GM21529 (cell line): Measurements from ENCODE around the gene UBL7.
"Not testable (repeated sequence)": the region's sequence is repeated elsewhere in the genome, so short reads cannot be mapped to it uniquely, and the experiment has no call there.

ENCODE experiments used
- ATAC-seq: cut with Tn5 transposase; IDR thresholded peaks from one replicate; pipeline ENCODE4 v1.9.1; 2021; ENCODE audit not compliant: unreplicated experiment

UBL7 gene

DNA sequence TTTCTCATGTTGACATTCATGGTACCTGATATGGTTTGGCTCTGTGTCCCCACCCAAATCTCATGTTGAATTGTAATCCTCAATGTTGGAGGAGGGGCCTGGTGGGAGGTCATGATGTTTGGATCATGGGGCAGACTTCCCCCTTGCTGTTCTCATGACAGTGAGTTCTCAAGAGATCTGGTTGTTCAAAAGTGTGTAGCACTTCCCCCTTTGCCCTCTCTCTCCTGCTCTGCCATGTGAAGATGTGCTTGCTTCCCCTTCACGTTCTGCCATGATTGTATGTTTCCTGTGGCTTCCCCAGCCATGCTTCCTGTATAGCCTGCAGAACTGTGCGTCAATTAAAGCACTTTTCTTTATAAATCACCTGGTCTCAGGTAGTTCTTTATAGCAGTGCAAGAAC is 3.3 kb upstream of the UBL7 start:
- no peak for ATAC-seq

DNA sequence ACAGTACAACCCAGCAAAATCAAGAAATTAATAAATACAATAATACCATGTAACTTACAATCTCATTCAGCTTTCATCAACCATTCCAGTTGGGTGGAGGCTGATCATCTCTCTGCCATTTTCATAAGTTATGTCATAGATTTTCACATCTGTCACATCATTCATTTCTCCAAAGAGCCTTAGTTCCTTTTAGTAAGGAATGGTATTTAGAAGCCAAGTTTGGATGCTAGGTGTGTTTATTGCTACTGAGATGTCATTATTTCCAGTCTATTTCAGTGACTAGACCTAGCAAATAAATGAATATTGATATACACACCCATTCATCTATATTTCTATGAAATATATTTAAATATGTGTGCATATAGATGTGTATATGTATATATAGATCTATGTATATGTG is 2.7 kb upstream of the UBL7 start:
- ATAC-seq = no peak

DNA sequence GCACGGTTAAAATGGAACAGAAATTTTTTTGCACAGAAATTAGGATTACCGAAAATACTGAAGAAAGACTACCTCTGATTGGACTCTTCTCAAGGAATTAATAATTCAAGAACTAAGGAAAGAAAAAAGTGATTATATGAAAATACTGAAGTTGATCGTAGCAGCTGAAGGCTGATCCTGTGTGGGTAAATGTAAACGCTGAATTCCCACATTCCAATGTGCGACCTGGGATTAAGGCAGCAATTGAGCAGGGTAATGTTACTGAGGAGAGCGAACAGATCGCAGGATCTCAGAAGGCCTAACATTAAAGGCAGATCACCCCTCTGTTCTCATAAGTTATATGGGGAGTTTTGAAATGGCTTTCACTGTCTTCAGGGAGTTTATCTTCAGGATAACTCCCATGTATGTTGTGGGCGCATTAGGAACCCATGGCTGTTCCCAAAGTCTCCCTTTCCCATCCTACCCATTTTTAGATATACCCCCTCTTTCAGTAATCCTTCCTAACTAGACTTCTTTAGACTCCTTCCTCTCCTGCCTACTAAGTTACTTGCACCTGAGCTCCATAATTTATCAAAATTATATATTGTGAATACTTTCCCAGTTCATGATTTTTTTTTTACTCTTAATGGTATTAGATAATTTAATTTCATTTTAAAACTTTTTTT is 1.0 kb upstream of the UBL7 start:
- no peak for ATAC-seq

DNA sequence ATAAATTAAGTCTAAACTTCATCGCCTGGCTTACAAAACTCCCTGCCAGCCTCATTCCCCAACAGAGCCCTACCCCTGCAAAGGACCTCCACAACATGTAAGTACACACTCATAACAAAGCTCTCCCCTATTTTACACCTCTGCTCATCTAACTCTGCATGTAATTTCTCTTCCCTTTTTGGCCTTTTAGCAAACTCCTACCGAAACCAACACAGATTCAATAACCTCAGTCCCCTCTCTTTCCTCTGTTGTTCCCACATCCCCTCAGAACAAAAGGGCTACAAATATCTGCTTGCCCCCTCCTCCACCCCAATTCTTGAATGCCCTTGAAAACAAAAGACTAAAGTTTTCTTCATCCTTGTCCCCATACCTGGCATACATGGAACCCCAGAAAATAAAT is 662 bp downstream of the UBL7 start:
- no peak for ATAC-seq

DNA sequence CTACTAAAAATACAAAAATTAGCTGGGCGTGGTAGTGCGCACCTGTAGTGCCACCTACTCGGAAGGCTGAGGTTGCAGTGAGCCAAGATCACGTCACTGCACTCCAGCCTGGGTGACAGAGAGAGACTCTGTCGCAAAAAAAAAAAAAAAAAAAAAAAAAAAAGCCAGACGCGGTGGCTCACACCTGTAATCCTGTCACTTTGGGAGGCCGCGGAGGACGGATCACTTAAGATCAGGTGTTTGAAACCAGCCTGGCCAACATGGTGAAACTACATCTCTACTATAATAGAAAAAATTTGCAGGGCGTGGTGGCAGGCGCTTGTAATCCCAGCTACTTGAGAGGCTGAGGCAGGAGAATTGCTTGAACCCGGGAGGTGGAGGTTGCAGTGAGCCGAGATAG is 1.2 kb downstream of the UBL7 start:
- not testable (repeated sequence) for ATAC-seq

DNA sequence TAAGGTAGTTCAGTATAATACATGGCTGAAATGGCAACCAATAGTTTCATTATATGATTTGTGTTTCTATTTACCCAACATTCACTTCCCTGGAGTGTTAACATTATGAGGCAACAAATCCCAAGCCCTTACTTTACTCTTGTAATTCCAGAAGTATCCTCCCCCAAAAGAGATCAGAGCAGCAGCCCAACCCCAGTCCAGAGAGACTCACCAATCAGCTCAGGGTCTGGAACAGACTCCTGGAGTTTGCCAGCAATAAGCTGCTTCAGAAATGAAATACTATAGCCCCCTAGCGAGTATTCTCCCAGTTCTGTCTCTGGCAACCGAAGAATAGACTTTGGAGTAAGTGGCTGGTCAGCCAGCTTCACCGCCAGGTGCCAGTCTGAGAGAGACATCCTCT is 2.5 kb downstream of the UBL7 start:
- ATAC-seq = no peak

DNA sequence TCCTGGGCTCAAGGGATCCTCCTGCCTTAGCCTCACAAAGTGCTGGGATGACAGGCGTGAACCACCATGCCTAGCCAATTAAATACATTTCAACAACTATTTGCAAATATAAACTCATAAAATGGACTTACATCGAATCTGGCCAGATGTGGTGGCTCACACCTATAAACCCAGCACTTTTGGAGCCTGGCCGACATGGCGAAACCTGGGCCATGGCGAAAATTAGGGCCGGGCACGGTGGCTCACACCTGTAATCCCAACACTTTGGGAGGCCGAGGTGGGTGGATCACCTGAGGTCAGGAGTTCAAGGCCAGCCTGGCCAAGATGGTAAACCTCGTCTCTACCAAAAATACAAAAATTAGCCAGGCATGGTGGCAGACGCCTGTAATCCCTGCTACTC is 3.9 kb downstream of the UBL7 start:
- not testable (repeated sequence) for ATAC-seq

DNA sequence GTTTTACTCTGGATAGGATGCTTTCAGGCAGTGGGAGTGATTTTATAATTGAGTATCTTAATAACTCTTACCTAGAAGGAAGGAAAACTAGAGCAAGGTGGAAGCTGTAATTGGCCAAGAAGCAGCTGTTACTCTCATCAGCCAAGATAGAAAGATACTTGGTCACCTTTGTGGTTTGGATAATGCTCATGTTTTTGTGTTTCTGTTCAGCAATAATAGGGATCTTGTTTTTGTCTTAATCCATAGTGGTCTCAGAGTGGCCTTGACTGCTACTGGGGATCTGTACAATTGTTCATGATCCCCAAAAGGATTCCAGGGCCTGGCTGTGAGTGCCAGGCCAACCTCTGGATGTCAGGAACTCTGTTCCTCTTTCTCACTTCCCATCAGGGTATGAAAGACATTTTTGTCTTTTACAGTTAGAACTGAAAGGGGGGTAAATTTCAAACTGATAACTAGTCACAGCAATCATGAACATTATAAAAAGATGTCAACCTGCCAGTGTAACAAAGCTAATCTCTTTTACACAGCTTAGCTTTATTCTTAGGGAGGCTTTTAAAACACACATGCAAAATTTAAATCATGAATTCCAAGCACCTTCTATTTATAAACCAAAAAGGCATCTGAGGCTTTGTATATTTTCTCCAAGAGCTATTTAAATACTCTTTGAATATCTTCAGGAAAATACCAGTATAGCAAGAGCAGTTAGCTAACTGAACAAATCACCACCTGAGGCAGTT is 6.0 kb downstream of the UBL7 start:
- ATAC-seq = no peak

DNA sequence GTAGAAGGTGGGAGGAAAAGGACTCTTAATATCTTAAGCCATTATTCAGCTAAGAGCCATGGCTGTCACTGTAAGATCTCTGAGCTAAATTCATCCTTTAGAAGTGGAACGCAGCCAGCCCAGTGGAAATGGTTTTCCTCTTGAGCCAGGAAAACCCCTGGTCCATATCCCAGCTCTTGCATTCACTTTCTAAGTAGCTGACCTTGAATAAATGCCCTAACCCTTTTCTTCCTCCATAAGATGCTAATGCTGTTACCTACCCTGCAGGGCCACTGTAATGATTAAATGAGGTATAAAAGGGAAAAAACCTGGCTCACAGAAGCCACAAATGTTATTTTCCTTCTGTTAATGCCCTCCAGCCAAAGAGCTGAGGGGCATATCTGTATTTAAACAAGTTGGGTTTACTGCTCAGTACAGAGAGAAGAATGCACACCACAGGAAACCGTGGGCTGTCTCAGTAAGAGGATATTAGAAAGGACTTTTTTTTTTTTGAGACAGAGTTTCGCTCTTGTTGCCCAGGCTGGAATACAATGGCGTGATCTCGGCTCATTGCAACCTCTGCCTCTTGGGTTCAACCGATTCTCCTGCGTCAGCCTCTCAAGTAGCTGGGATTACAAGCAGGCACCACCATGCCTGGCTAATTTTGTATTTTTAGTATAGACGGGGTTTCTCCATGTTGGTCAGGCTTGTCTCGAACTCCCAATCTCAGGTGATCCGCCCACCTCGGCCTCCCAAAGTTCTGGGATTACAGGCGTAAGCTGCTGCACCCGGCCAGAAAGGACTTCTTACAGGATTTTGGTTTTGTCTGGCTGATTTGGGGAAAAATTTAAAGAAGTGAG is 6.8 kb downstream of the UBL7 start:
- ATAC-seq = no peak

DNA sequence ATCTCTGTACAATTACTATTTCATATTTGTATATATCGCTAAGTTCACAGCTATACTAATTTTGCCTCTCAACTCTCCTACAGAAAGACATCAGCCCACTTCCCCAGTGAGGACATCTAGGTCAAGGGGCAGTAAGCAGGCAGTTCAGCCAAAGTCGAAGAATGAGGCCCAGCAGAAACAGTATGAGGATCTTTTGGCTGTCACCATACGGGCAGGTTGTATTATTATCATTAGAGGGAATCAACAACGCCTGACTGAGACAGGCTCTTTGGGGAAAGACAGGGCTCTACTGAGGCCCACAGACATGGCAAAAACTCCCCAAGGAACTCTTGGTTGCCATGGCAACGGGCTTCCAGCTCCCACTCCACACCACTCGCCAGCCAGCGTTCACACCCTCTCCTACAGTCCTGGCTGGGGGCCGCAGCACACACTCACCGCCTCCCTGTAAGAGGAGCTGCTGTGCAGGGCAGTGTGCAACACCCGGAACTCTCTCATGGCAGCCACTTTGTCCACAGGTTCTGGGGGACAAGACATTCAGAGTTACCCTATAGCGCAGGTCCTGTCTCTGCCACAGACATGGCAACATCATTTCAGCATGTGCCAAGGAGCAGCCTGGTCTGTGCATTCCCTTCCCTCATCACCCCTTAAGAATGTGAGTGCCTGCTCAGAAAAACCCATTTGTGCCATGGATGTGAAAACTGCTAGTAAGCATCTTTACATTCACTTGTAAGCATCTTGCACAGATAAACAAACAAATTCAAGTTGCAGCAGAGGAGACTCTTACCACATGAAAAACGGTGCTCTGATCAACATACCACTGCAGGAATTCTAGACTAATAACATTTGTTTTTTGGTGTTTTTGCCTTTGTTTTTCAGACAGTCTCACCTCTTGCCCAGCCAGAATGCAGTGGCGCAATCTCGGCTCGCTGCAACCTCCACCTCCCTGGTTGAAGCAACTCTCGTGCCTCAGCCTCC is 8.8 kb downstream of the UBL7 start:
- no peak for ATAC-seq

DNA sequence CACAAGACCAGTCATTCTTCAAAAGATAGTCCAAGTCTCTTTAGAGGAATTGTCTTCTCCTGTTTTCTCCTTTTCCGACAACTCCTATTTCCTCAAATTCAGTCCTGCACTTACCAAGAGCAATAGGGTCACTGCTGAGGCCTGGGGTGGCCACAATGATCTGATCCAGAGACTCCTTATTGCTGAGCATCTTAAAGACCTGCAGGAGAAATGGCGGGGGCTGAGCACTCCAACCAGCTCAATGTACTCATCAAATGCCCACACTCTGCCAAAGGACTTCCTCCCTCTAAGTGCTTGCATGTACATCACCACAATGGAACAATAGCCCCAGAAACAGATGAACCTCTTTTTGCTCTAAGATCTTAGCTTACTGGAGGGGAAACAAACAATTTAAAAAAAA is 9.6 kb downstream of the UBL7 start:
- no peak for ATAC-seq

DNA sequence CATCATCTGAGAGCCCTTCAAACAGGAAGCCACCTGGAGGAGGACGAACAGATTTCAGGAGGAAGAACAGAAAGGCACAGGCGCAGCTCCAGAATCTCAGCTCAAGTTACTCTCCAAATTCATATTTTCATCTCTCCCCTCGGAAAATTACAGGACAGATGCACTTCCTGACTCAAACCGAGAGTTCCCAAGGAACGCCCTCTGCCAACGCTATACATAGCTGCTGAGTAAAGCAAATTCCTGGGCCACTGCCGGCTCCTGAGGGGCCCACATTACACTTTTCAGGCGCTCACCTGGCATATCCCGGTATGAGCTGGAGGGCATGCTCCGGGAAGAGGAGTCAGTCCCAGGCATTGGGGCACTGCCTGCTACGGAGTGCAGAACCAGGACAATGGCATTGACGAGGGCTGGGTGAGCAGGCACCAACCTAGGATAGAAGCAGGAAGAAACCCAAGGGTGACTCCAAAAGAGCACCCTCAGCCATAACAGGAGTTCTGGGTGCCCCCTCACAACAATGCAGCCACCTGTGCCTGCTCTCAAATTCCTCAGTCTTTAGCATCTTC is 11.2 kb downstream of the UBL7 start:
- no peak for ATAC-seq

DNA sequence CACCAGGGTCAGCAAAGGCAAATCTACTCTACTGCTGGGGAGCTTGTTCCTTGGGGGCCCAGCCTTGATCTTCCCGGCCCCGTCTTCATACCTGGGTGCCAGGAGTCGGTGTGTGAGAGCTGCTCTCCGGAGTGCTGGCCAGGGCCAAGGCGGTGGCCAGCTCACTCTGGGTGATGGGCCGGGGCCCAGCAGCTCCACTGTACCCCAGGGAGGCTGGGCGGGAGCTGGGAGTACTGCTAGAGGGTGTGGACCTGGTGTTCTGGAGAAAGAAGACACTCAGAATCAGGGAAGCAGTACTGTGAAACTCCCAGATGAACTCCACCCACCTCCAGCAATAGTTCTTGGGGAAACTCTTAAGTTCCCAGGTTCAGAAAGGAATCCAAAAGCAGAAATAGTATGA is 11.9 kb downstream of the UBL7 start:
- ATAC-seq = no peak

DNA sequence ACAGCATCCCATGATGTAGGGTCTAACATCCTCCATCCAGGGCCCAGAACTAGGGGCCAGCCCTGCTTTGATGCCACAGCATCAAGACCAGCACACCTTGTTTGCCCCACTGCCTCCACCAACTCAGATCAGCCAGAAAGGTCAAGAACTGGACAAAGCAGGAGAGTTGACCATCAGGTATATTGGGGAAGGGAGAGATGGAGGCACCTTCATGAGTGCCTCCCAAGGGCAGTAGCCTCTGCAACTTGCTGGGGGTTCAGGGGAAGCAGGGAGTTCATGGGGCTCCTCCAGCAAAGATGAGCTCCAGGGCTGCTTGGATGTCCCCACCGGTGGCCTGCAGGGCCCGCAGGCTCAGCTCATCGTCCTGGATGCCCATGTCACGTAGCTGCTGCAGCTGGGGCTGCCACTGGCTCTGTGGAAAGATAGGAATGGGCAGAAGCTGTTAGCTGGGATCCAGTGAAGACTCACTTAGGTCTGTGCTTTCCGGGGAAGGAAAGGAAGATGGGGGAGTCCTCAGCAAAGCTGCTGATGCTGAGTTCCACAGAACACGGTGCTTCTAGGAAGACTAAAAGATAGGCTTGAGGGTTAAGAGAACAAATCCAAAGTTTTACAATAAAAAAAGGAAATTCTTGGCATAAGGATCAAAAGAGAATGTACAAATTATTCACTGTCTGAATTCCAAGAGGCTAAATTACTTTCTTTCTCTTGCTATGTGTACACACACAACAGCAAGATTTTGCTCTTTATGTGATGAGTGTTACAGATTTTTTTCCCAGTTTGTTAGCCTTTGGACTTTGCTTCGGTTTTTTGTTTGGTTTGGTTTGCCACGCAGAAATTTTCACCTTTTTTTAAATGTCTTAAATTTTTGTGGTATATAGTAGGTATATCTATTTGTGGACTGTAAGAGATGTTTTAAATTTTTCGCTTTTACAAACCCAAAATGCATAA is 14.9 kb downstream of the UBL7 start:
- ATAC-seq = no peak

DNA sequence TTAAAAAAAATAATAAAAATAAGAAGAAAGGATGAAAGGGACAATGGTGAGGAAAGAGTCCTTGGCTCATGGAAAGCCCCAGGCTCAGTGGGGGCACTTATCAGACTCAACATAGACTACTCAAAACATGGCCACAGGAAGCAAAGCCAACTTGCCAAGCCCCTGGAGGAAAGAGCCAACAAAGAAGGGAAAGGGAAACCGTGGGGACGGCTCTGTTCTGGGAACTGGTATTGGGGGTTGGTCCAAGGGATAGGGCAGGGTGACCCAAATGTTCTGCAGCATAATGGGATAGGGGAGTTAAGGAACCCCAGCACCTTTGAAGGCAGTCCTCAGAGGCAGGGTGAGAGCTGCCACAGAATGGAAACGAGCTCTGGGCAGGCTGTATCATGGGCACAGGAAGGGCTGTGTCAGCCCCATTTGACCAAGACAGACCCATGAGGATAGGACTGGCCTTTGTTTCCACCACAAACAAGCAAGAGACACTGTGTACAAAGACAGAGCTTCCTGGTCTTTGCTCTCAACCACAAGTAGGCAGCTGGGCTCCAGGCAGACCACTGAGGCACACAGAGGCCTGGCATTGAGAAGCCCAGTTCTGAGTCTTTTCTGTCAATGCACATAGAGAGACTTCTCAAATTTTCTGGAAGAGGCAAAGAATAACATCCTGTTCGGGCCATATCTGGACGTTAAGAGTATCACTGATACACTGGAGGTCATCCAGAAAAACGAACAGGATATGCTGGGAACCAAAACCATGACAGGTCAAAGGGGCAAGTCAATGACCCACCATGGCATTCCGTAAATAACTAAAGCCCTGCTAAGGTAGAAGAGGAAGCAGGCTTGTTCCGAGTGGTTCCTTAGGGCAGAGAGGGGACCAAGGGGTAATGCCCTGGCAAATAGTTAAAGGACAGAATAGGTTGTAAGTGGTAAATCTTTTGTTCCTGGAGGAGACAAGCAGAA is 16.6 kb downstream of the UBL7 start:
- no peak for ATAC-seq

DNA sequence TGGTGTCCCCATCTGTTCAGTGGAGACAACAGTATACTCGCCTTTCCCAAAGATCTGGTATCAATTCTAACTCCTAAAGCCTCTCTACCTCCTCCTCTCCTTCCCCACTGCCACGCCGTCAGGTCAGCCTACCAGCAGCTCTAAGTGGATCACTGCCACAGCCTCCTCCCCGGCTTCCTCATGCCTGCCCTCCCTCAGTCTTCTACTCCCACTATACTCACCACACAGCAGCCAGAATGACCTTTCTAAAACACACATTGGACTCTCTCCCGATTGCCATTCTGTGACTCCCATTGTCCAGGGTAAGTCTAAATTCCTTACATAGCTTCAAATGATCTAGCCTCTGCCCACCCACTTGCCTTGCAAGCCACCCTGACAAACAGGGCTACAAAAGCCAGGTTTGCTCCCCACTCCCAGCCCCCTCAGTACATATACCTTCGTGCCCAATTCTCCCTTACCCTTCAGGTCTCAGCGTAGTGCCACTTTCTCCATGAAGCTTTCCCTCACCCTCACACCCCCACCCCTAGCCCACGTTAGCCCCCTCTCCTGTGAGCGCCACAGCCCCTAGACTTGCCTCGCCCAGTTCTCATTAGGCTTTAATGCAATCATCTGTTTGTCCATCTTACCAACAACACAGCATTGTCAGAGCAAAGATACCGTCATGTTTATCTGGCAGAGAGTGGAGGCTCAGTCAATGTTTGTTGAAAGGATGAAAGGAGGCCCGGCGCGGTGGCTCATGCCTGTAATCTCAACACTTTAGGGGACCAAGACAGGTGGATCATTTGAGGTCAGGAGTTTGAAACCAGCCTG is 17.7 kb downstream of the UBL7 start:
- ATAC-seq = no peak

DNA sequence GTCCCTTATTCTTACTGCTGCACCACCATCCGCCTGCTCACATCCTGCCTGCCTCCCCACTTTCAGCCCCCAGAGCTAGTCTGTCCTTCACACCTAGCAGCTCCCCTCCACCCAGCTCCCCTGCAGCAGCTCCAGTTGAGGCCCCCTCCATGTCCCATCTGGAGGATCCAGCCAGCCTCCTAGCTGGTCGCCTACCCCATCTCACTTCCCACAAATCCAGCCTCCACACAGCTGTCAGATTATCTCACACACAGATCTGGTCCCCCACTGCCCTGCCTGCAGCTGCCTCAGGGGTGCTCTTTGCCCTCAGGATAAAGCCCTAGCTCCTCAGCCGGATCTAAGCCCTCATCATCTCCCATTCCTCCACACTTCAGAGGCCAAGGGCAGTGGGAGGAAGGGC is 18.4 kb downstream of the UBL7 start:
- no peak for ATAC-seq
